CD14-positive monocyte (primary cell): ENCODE results near the gene NTM. TPM values are rescaled to one million over a fixed set of nuclear protein-coding genes. Genes with fewer than 3 reads are reported as not detected.

Experiments used
- DNase-seq, 3 donors: peaks; one replicate each; pipeline ENCODE4 v3.0.0-alpha.2; 2011 to 2022
- H2AFZ ChIP-seq: 2 replicates; pipeline ENCODE4 v1.6.0; 2012; ENCODE audit warnings: mild to moderate bottlenecking, low read depth, low read length, inconsistent platforms; ENCODE audit not compliant: insufficient read depth, poor library complexity, severe bottlenecking
- H3K27ac ChIP-seq, 2 donors: 1 replicate in 1 of 2; 2 replicates in 1 of 2; pipeline ENCODE4 v1.5.1; 2012 to 2013; ENCODE audit warnings: low read length in 2 of 2, control low read depth in 1 of 2, inconsistent platforms in 1 of 2, low read depth in 1 of 2, mild to moderate bottlenecking in 1 of 2
- H3K27me3 ChIP-seq, 2 donors: one replicate each; pipeline versions ENCODE4 v1.6.0 to v1.6.1; 2011 to 2013; ENCODE audit warnings: low read length in 2 of 2; ENCODE audit not compliant: control insufficient read depth in 2 of 2, insufficient read depth in 2 of 2
- H3K36me3 ChIP-seq, 2 donors: replicated peaks in 1 of 2; 1 replicate in 1 of 2; 2 replicates in 1 of 2; pipeline versions ENCODE4 v1.5.1 to v1.6.1; 2012 to 2013; ENCODE audit warnings: low read length in 2 of 2, control low read depth in 1 of 2, inconsistent platforms in 1 of 2, mild to moderate bottlenecking in 1 of 2; ENCODE audit not compliant: insufficient read depth in 2 of 2, control insufficient read depth in 1 of 2
- H3K4me1 ChIP-seq, 2 donors: 1 replicate in 1 of 2; 2 replicates in 1 of 2; pipeline versions ENCODE4 v1.5.1 to v1.6.1; 2012 to 2013; ENCODE audit warnings: low read length in 2 of 2, control low read depth in 1 of 2, inconsistent platforms in 1 of 2, mild to moderate bottlenecking in 1 of 2, moderate library complexity in 1 of 2; ENCODE audit not compliant: insufficient read depth in 2 of 2, control insufficient read depth in 1 of 2
- H3K4me2 ChIP-seq: replicated peaks from 2 replicates; pipeline ENCODE3; 2012; ENCODE audit warnings: low read length, moderate library complexity, mild to moderate bottlenecking; ENCODE audit not compliant: poor library complexity, severe bottlenecking; ENCODE audit errors: extremely low read depth
- H3K4me3 ChIP-seq, 3 experiments: fragments of 200-600 bp in 1 of 3; sonication (generic) in 1 of 3; replicated peaks in 1 of 3; 1 replicate in 2 of 3; 2 replicates in 1 of 3; pipeline ENCODE4 v1.5.1; 2011 to 2013; ENCODE audit warnings: low read length in 3 of 3, mild to moderate bottlenecking in 3 of 3, control low read depth in 2 of 3, low read depth in 2 of 3, inconsistent platforms in 1 of 3, moderate library complexity in 1 of 3
- H3K79me2 ChIP-seq: 2 replicates; pipeline ENCODE4 v1.6.0; 2012; ENCODE audit warnings: mild to moderate bottlenecking, control low read depth, inconsistent platforms, low read length, moderate library complexity; ENCODE audit not compliant: insufficient read depth
- H3K9ac ChIP-seq: 2 replicates; pipeline ENCODE4 v1.6.0; 2017; ENCODE audit warnings: low read length, mild to moderate bottlenecking; ENCODE audit not compliant: insufficient read depth, poor library complexity, severe bottlenecking
- H3K9me3 ChIP-seq, 2 donors: replicated peaks in 1 of 2; 1 replicate in 1 of 2; 2 replicates in 1 of 2; pipeline versions ENCODE4 v1.5.1 to v1.6.1; 2012 to 2013; ENCODE audit warnings: low read length in 2 of 2, control low read depth in 1 of 2; ENCODE audit not compliant: control insufficient read depth in 1 of 2, insufficient read depth in 1 of 2
- H4K20me1 ChIP-seq: 2 replicates; pipeline ENCODE4 v1.6.0; 2012; ENCODE audit warnings: mild to moderate bottlenecking, low read length, control low read depth, moderate library complexity; ENCODE audit not compliant: insufficient read depth
- H3K27ac Mint-ChIP-seq, 7 donors: one replicate each; pipeline ENCODE4 v1.8.0; 2020; ENCODE audit warnings: mild to moderate bottlenecking in 7 of 7, mixed read lengths in 7 of 7, moderate library complexity in 6 of 7, inconsistent platforms in 2 of 7
- H3K27me3 Mint-ChIP-seq, 3 donors: one replicate each; pipeline ENCODE4 v1.8.0; 2021 to 2022; ENCODE audit warnings: low read depth in 3 of 3, mild to moderate bottlenecking in 3 of 3, mixed read lengths in 3 of 3, moderate library complexity in 3 of 3, inconsistent platforms in 1 of 3
- H3K36me3 Mint-ChIP-seq, 2 donors: one replicate each; pipeline ENCODE4 v1.8.0; 2020; ENCODE audit warnings: mixed read lengths in 2 of 2, inconsistent platforms in 1 of 2, mild to moderate bottlenecking in 1 of 2
- H3K4me1 Mint-ChIP-seq: one replicate; pipeline ENCODE4 v1.8.0; 2020; ENCODE audit warnings: mild to moderate bottlenecking, mixed read lengths
- H3K4me3 Mint-ChIP-seq, 2 donors: one replicate each; pipeline ENCODE4 v1.8.0; 2020; ENCODE audit warnings: mild to moderate bottlenecking in 2 of 2, mixed read lengths in 2 of 2, moderate library complexity in 1 of 2
- H3K9me3 Mint-ChIP-seq, 7 donors: one replicate each; pipeline ENCODE4 v1.8.0; 2020 to 2022; ENCODE audit warnings: mixed read lengths in 7 of 7, mild to moderate bottlenecking in 6 of 7, moderate library complexity in 6 of 7, inconsistent platforms in 2 of 7
- WGBS: methylation state at CpG from one replicate; pipeline ENCODE4 v1.1.5; 2013; ENCODE audit warnings: missing lambda C conversion rate; ENCODE audit not compliant: insufficient coverage; 5-methylcytosine and 5-hydroxymethylcytosine counted together
- intact Hi-C, 2 donors: fragments of 100-400 bp; cut with micrococcal nuclease; formaldehyde crosslinking; loops; one replicate each; pipeline versions ENCODE4 v1.15.0 to v1.15.1; 2023
- polyA plus RNA-seq, 3 donors: library from polyadenylated mRNA; depleted of rRNA in 1 of 3; unstranded in 2 of 3; stranded (reverse) in 1 of 3; fragments of 300-500 nt in 2 of 3; fragments of >200 nt in 1 of 3; fragmentation: Illumina TruSeq in 2 of 3; gene quantifications; 1 replicate in 2 of 3; 2 replicates in 1 of 3; pipeline ENCODE4 v1.2.3, GENCODE V29; 2012 to 2021
- TF ChIP-seq, protein P1 (sequence below): fragments of 200-600 bp; IDR thresholded peaks from one replicate; pipeline ENCODE4 v1.8.0; 2022; ENCODE audit warnings: antibody characterized with exemption, mild to moderate bottlenecking

The NTM gene
- polyA plus RNA-seq, 3 donors, result not detected

DNA sequence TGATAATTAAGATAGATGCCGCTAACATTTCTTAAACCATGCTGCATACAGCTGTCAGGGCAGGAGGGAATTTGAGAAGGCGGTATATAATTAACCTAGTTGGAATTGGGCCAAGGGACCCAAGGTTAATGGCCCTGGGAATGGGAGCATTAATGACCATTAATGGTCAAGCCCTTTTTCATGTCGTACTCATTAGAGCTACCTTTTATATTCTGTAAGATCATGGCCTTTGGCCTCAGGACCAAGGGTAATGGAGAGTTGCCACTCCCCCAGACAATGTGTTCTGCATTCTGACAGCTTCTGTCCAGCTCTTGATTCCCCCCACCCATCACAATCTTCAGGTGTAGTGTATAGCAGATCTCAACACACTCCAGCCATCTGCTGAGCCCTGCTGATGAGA is 111.6 kb downstream of the NTM start:
- no peak overlapping the region for H3K4me3 Mint-ChIP-seq
- peaks cover 0 to 5% (median 2%) of the 10 kb centered on the region in 3 donors for H3K27me3 Mint-ChIP-seq
- WGBS, result no CpG with 5 or more reads among the region's 3 CpGs
- no peaks in the 10 kb centered on the region for H3K36me3 Mint-ChIP-seq
- TF ChIP-seq, protein P1, sequence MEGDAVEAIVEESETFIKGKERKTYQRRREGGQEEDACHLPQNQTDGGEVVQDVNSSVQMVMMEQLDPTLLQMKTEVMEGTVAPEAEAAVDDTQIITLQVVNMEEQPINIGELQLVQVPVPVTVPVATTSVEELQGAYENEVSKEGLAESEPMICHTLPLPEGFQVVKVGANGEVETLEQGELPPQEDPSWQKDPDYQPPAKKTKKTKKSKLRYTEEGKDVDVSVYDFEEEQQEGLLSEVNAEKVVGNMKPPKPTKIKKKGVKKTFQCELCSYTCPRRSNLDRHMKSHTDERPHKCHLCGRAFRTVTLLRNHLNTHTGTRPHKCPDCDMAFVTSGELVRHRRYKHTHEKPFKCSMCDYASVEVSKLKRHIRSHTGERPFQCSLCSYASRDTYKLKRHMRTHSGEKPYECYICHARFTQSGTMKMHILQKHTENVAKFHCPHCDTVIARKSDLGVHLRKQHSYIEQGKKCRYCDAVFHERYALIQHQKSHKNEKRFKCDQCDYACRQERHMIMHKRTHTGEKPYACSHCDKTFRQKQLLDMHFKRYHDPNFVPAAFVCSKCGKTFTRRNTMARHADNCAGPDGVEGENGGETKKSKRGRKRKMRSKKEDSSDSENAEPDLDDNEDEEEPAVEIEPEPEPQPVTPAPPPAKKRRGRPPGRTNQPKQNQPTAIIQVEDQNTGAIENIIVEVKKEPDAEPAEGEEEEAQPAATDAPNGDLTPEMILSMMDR, result no peak
- intact Hi-C loops, result no loop called here
- no peak for DNase-seq
- no peak overlapping the region for H3K9ac ChIP-seq
- H3K27me3 ChIP-seq, result no peaks in the 10 kb centered on the region
- H3K9me3 ChIP-seq, result no peaks in the 10 kb centered on the region
- no peak overlapping the region for H3K27ac Mint-ChIP-seq
- H3K4me2 ChIP-seq, result no peak overlapping the region
- H2AFZ ChIP-seq, result no peak overlapping the region
- no peaks in the 10 kb centered on the region for H3K9me3 Mint-ChIP-seq
- H4K20me1 ChIP-seq, result no peaks in the 10 kb centered on the region
- H3K36me3 ChIP-seq, result no peaks in the 10 kb centered on the region
- no peak overlapping the region for H3K4me3 ChIP-seq
- no peaks in the 10 kb centered on the region for H3K4me1 ChIP-seq
- H3K27ac ChIP-seq, result no peak overlapping the region
- no peaks in the 10 kb centered on the region for H3K79me2 ChIP-seq
- H3K4me1 Mint-ChIP-seq, result no peaks in the 10 kb centered on the region

DNA sequence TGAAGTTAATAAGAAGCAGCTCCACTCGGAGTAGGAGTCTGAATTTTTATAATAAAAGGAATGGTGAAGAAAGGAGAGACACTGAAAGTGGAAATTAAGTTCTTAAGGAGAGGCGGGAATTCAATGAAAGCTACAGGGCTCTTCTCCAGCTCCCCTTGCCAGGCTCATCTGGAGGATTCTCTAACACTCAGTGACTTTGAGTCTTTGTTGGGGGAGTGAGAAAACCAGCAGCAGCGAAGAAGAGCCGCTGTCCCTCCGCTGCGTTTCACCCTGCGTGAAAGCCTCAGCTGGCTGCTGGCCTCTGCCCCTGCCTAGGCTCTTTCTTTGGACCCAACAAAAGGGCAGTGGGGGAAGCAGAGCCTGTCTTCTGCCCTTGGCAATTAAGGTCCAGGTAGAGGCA is 113.0 kb downstream of the NTM start:
- no peaks in the 10 kb centered on the region for H3K79me2 ChIP-seq
- no peak overlapping the region for H3K4me3 Mint-ChIP-seq

More for the DNA sequence above, 113.0 kb downstream of the NTM start:
- WGBS, result 92% methylated on average over 6 of the region's 7 CpGs
- no peaks in the 10 kb centered on the region for H3K4me1 Mint-ChIP-seq
- H3K27me3 Mint-ChIP-seq, result peaks cover 0 to 4% (median 2%) of the 10 kb centered on the region in 3 donors
- H3K4me1 ChIP-seq, result no peaks in the 10 kb centered on the region
- no peaks in the 10 kb centered on the region for H3K36me3 Mint-ChIP-seq
- H3K36me3 ChIP-seq, result no peaks in the 10 kb centered on the region
- H3K9ac ChIP-seq, result no peak overlapping the region
- H3K27ac Mint-ChIP-seq, result no peak overlapping the region
- intact Hi-C loops, result no loop called here
- H3K9me3 Mint-ChIP-seq, result peaks cover 0 to 2% (median 0%) of the 10 kb centered on the region in 7 donors
- H4K20me1 ChIP-seq, result no peaks in the 10 kb centered on the region
- no peak overlapping the region for H2AFZ ChIP-seq
- no peak overlapping the region for H3K27ac ChIP-seq
- DNase-seq, result no peak
- no peak overlapping the region for H3K4me3 ChIP-seq
- no peaks in the 10 kb centered on the region for H3K27me3 ChIP-seq
- no peak overlapping the region for H3K4me2 ChIP-seq
- TF ChIP-seq, protein P1, result no peak
- H3K9me3 ChIP-seq, result no peaks in the 10 kb centered on the region
